Chondrocyte (in vitro differentiated cells): ENCODE results near the gene DAW1. TPM values are rescaled to one million over a fixed set of nuclear protein-coding genes. Genes with fewer than 3 reads are reported as not detected.

Experiments used
- DNase-seq: peaks from one replicate; pipeline ENCODE4 v3.0.0; 2021; ENCODE audit warnings: mixed read lengths, low spot score
- H3K27ac Mint-ChIP-seq: one replicate; pipeline ENCODE4 v1.8.0; 2021; ENCODE audit warnings: mild to moderate bottlenecking, moderate library complexity, mixed read lengths; ENCODE audit not compliant: unreplicated experiment
- H3K27me3 Mint-ChIP-seq: 2 replicates; pipeline ENCODE4 v1.8.0; 2021; ENCODE audit warnings: low read depth, mixed read lengths
- H3K36me3 Mint-ChIP-seq: 2 replicates; pipeline ENCODE4 v1.8.0; 2021; ENCODE audit warnings: low read depth, mixed read lengths
- H3K4me1 Mint-ChIP-seq: 2 replicates; pipeline ENCODE4 v1.8.0; 2021; ENCODE audit warnings: low read depth, mild to moderate bottlenecking, mixed read lengths
- H3K4me3 Mint-ChIP-seq: one replicate; pipeline ENCODE4 v1.8.0; 2021; ENCODE audit warnings: mild to moderate bottlenecking, moderate library complexity, mixed read lengths; ENCODE audit not compliant: unreplicated experiment
- H3K9me3 Mint-ChIP-seq: 2 replicates; pipeline ENCODE4 v1.8.0; 2021; ENCODE audit warnings: low read depth, mixed read lengths
- CTCF ChIP-seq: fragments of 200-600 bp; sonication (generic); IDR thresholded peaks from 2 replicates; pipeline ENCODE4 v1.5.0; 2021; ENCODE audit warnings: antibody characterized with exemption, mild to moderate bottlenecking, moderate library complexity
- total RNA-seq: library from RNA; stranded (reverse); gene quantifications from 3 replicates; pipeline ENCODE4 v1.2.1, GENCODE V29; 2021

Gene DAW1
- total RNA-seq, 1 donor from 2014 or later: 0.47 TPM

GRCh38 chr2:227960317-227960716 lies 88.9 kb downstream of the DAW1 start:
- Mint-ChIP-seq H3K4me3 (no peak overlapping the region), H3K9me3 (peaks cover 4% of the 10 kb centered on the region), H3K4me1 (no peaks in the 10 kb centered on the region), H3K27ac (no peak overlapping the region), H3K27me3 (peaks cover 3% of the 10 kb centered on the region), H3K36me3 (no peaks in the 10 kb centered on the region)
- no peak for TF ChIP-seq CTCF
- DNase-seq: no peak

GRCh38 chr2:227971619-227972230 lies 100.3 kb downstream of the DAW1 start:
- no peak overlapping the region for H3K4me3 Mint-ChIP-seq
- H3K27me3 Mint-ChIP-seq: peaks cover 10% of the 10 kb centered on the region
- no peak for TF ChIP-seq CTCF
- no peaks in the 10 kb centered on the region for H3K36me3 Mint-ChIP-seq
- H3K27ac Mint-ChIP-seq: no peak overlapping the region
- H3K9me3 Mint-ChIP-seq: no peaks in the 10 kb centered on the region
- DNase-seq: no peak
- H3K4me1 Mint-ChIP-seq: no peaks in the 10 kb centered on the region

- no peak for TF ChIP-seq CTCF
- H3K4me1 Mint-ChIP-seq: no peaks in the 10 kb centered on the region
- no peaks in the 10 kb centered on the region for H3K9me3 Mint-ChIP-seq
- no peaks in the 10 kb centered on the region for H3K36me3 Mint-ChIP-seq
- no peak for DNase-seq
- peaks cover 6% of the 10 kb centered on the region for H3K27me3 Mint-ChIP-seq
- H3K27ac Mint-ChIP-seq: no peak overlapping the region
- no peak overlapping the region for H3K4me3 Mint-ChIP-seq
Measured at GRCh38 chr2:227973241-227973640, 101.8 kb downstream of the DAW1 start.

Other genes with a start within 250 kb of the DAW1 start
- gene SCYGR5, start 204.8 kb upstream of the DAW1 start, total RNA-seq: not detected in 3 replicates
- 0.52 to 0.56 TPM in 2 of 3 replicates, not detected in the other for gene SLC19A3, start 153.6 kb upstream of the DAW1 start, total RNA-seq
- not detected in 3 replicates for gene SCYGR6, start 146.9 kb upstream of the DAW1 start, total RNA-seq
- not detected in 3 replicates for gene SCYGR7, start 143.3 kb upstream of the DAW1 start, total RNA-seq
- not detected in 3 replicates for gene SCYGR8, start 125.7 kb upstream of the DAW1 start, total RNA-seq
- gene CCL20, start 57.8 kb upstream of the DAW1 start, total RNA-seq: 0.45 to 1.9 TPM (median 0.79 TPM) in 3 replicates